Psoas muscle (tissue), 8 donors: ENCODE data around the gene CREB1. TPM values are rescaled to one million over a fixed set of nuclear protein-coding genes. Genes with fewer than 3 reads are reported as not detected.

Experiments
- ATAC-seq, 4 donors: fragments of 200-7000 bp; cut with Tn5 transposase; one replicate each; pipeline ENCODE4 v1.9.1; 2020; ENCODE audit warnings: moderate library complexity in 3 of 4, mild to moderate bottlenecking in 2 of 4
- DNase-seq, 2 donors: peaks; one replicate each; pipeline ENCODE4 v3.0.0-alpha.2; 2020
- H3K27ac ChIP-seq: fragments of 200-600 bp; one replicate; pipeline ENCODE4 v1.8.0; 2022
- H3K27me3 ChIP-seq, 3 donors: fragments of 200-600 bp in 1 of 3; one replicate each; pipeline versions ENCODE4 v1.6.1 to v1.8.0; 2013 to 2022; ENCODE audit warnings: low read length in 2 of 3, mild to moderate bottlenecking in 2 of 3, moderate library complexity in 1 of 3; ENCODE audit not compliant: insufficient read depth in 3 of 3
- H3K36me3 ChIP-seq, 2 donors: fragments of 200-600 bp in 1 of 2; one replicate each; pipeline versions ENCODE4 v1.6.1 to v1.8.0; 2013 to 2022; ENCODE audit warnings: low read depth in 1 of 2, mild to moderate bottlenecking in 1 of 2, moderate library complexity in 1 of 2; ENCODE audit not compliant: insufficient read depth in 1 of 2
- H3K4me1 ChIP-seq: fragments of 200-600 bp; one replicate; pipeline ENCODE4 v1.8.0; 2022
- H3K4me3 ChIP-seq: fragments of 200-600 bp; one replicate; pipeline ENCODE4 v1.8.0; 2022; ENCODE audit warnings: mild to moderate bottlenecking
- H3K9me3 ChIP-seq: fragments of 200-600 bp; one replicate; pipeline ENCODE4 v1.8.0; 2022
- CTCF ChIP-seq: fragments of 200-600 bp; IDR thresholded peaks from one replicate; pipeline ENCODE4 v1.8.0; 2022; ENCODE audit warnings: antibody characterized with exemption
- WGBS, 3 donors: extraction: QIAGEN DNeasy Blood & Tissue Kit; methylation state at CpG; one replicate each; pipeline versions ENCODE4 v1.1.6 to v1.1.7; 2013; 5-methylcytosine and 5-hydroxymethylcytosine counted together
- intact Hi-C, 2 donors: fragments of 100-400 bp; cut with DNase I; formaldehyde crosslinking; loops; one replicate each; pipeline versions ENCODE4 v1.11.0 to v1.14.2; 2022
- polyA plus RNA-seq, 3 donors: library from polyadenylated mRNA; stranded (reverse); fragments of 200-250 nt; gene quantifications; one replicate each; pipeline ENCODE4 v1.2.3, GENCODE V29; 2013
- total RNA-seq, 4 donors: library from RNA; stranded (reverse); fragmentation: NEBNext Ultra II Directional in 2 of 4; extraction: Animal tissue kit (Norgen Biotek cat#: 25700) in 2 of 4; gene quantifications; one replicate each; pipeline versions ENCODE4 v1.2.1 to v1.2.4, GENCODE V29; 2021 to 2023
- donor health status: healthy with polysubstance abuse.
- donor health status: DM: no; HTN: no; CAD: no; lungs with moderate emphysema.
- donor health status: Bipolar disorder and iron deficiency.
- donor health status: healthy.
- donor health status: DM: yes; HTN: yes; CAD: no.
- donor health status: DM: no; HTN: no; CAD: no.
- donor health status: DM: no; HTN: no; CAD: no.
- donor health status: DM: yes; HTN: yes; CAD: no.

The CREB1 gene
- total and polyA plus RNA-seq, 7 donors: 3.5 to 27.9 (median 18.4) TPM

- intact Hi-C loops: no loop called here
- no peak for TF ChIP-seq CTCF
- H3K9me3 ChIP-seq: peaks cover 11% of the 10 kb centered on the region
- H3K27me3 ChIP-seq: no peaks in the 10 kb centered on the region
- ATAC-seq: no peak
- H3K36me3 ChIP-seq: peaks cover 0 to 60% of the 10 kb centered on the region in 2 donors
- no peak overlapping the region for H3K4me3 ChIP-seq
- DNase-seq: no peak
- no peaks in the 10 kb centered on the region for H3K4me1 ChIP-seq
- H3K27ac ChIP-seq: no peak overlapping the region
Measured at GRCh38 chr2:207593277-207593676, 63.5 kb downstream of the CREB1 start.

- DNase-seq: no peak
- Histone ChIP-seq H3K27me3 (no peaks in the 10 kb centered on the region), H3K4me3 (no peak overlapping the region), H3K9me3 (peaks cover 11% of the 10 kb centered on the region), H3K4me1 (no peaks in the 10 kb centered on the region), H3K27ac (no peak overlapping the region), H3K36me3 (peaks cover 0 to 53% of the 10 kb centered on the region in 2 donors)
- TF ChIP-seq CTCF: no peak
- intact Hi-C loops: no loop called here
- 88 to 96% (median 91%) methylated on average over 3 of the region's 3 CpGs for WGBS, 3 donors
- no peak for ATAC-seq
Measured at GRCh38 chr2:207594264-207594663, 64.5 kb downstream of the CREB1 start.

- TF ChIP-seq CTCF: no peak
- H3K36me3 ChIP-seq: peaks cover 0 to 49% of the 10 kb centered on the region in 2 donors
- H3K4me1 ChIP-seq: no peaks in the 10 kb centered on the region
- no peak overlapping the region for H3K4me3 ChIP-seq
- WGBS, 3 donors: 96 to 100% (median 100%) methylated on average over 4 of the region's 4 CpGs
- H3K27me3 ChIP-seq: no peaks in the 10 kb centered on the region
- DNase-seq (no peak), ATAC-seq (no peak)
- intact Hi-C loops: no loop called here
- no peak overlapping the region for H3K27ac ChIP-seq
- H3K9me3 ChIP-seq: peaks cover 11% of the 10 kb centered on the region
Measured at GRCh38 chr2:207594731-207595130, 65.0 kb downstream of the CREB1 start.

- no peak overlapping the region for H3K4me3 ChIP-seq
- ATAC-seq: no peak
- no peak for TF ChIP-seq CTCF
- H3K27ac ChIP-seq: no peak overlapping the region
- no peak for DNase-seq
- no peaks in the 10 kb centered on the region for H3K4me1 ChIP-seq
- peaks cover 0 to 34% of the 10 kb centered on the region in 2 donors for H3K36me3 ChIP-seq
- no peaks in the 10 kb centered on the region for H3K9me3 ChIP-seq
- no peaks in the 10 kb centered on the region for H3K27me3 ChIP-seq
- intact Hi-C loops: no loop called here
Measured at GRCh38 chr2:207599636-207600035, 69.9 kb downstream of the CREB1 start.

- ATAC-seq (no peak), DNase-seq (no peak)
- peaks cover 0 to 31% of the 10 kb centered on the region in 2 donors for H3K36me3 ChIP-seq
- H3K4me1 ChIP-seq: no peaks in the 10 kb centered on the region
- no peaks in the 10 kb centered on the region for H3K27me3 ChIP-seq
- H3K9me3 ChIP-seq: no peaks in the 10 kb centered on the region
- H3K4me3 ChIP-seq: no peak overlapping the region
- TF ChIP-seq CTCF: no peak
- intact Hi-C loops: no loop called here
- no peak overlapping the region for H3K27ac ChIP-seq
Measured at GRCh38 chr2:207600231-207600630, 70.5 kb downstream of the CREB1 start.
